Stimulated activated CD4-positive, alpha-beta T cell treated with anti-CD3 and anti-CD28 coated beads, Interleukin-1b, Interleukin-23, amount 100 ng/mL, for 4 hours (primary cell): ENCODE results near the gene KLK4.
A peak's percentile ranks its signal among the peaks of the same experiment; 100 is the strongest.
"Not testable (repeated sequence)": the region's sequence is repeated elsewhere in the genome, so short reads cannot be mapped to it uniquely, and the experiment has no call there.

Source experiments
- DNase-seq, 2 donors: peaks; one replicate each; pipeline ENCODE4 v3.0.0-alpha.2; 2020; ENCODE audit warnings: low read depth in 2 of 2

KLK4 gene

DNA sequence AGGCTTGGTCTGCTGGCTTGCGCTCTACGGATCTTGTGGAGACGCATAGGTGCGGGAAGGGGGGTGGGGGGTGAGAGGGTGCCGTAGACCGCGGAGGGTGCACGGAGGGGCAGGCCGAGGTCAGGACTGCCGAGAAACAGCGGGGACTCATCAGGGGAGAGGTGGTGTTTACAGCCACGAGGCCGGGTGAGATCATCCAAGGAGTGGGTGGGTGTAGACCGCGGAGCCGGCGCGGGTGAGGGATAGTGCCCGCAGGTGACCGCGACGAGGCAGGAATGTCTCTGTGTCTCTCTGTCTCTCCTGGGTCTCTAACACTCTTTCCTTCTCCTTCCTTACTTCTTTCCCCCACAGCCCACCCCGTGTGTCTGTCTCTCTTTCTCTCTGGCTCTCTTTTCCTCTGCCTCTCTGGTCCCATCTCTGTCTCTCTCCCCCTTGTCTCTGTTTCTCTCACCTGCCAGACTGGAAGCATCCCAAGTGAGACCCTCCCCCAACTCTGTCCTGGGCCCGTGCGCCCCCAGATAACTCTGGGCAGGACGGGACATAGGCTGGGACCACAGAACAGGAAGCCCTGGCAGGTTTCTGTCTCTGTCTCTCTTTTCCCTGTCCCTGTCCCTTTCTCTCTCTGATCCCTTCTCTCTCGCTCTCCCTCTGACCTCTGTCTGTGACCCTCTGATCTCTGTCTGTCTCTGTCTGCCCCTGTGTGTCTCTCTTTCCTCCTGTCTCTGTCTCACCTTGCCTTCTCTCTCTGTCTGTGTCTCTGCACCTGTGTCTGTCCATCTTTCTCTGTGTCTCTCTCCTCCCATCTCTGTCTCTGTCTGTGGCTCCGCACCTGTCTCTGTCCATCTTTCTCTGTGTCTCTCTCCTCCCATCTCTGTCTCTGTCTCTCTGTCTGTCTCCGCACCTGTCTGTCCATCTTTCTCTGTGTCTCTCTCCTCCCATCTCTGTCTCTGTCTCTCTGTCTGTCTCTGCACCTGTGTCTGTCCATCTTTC, 1.8 kb upstream of the KLK4 start:
- DNase-seq = no peak

DNA sequence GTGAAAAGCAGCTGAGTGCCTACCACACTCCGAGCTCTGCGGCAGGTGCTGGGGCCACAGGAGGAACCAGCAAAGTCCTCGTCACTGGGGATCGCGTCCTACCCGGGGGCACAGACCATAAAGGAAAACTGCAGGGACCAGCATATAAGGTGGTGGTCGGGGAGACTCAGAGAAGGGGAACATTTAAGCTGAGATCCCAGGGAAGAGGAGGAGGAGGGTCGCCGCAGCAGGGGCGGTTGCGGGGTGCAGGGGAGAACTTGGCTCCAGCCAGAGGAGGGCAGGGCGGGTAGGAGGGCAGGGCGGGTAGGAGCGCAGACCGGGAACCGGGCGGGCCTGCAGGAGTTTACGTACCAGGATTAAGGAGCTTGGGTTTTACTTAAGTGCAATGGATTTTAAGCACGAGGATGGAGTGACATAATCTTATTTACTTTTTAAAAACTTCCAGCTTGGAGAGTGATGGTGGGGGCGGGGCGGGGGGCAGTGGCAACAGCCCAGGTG, 956 bp upstream of the KLK4 start:
- no peak for DNase-seq

DNA sequence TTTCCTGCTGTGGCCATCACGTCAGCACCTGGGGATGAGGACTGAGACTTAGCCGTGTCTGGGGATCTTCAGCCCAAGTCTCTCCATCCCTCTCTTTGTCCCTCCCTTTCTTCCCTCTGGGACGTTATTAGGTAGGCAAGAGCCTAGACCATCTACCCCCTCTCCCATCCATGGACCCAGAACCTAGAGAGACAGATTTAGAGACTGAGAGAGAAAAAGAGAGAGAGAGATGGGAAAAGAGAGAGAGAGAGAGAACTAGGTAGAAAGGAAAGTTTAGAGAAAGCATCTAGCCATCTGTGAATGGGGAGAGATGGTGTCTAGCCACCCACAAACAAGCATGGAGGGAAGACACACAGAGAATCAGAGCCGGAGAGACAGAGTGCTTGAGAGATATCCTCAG, 473 bp downstream of the KLK4 start:
- no peak for DNase-seq

DNA sequence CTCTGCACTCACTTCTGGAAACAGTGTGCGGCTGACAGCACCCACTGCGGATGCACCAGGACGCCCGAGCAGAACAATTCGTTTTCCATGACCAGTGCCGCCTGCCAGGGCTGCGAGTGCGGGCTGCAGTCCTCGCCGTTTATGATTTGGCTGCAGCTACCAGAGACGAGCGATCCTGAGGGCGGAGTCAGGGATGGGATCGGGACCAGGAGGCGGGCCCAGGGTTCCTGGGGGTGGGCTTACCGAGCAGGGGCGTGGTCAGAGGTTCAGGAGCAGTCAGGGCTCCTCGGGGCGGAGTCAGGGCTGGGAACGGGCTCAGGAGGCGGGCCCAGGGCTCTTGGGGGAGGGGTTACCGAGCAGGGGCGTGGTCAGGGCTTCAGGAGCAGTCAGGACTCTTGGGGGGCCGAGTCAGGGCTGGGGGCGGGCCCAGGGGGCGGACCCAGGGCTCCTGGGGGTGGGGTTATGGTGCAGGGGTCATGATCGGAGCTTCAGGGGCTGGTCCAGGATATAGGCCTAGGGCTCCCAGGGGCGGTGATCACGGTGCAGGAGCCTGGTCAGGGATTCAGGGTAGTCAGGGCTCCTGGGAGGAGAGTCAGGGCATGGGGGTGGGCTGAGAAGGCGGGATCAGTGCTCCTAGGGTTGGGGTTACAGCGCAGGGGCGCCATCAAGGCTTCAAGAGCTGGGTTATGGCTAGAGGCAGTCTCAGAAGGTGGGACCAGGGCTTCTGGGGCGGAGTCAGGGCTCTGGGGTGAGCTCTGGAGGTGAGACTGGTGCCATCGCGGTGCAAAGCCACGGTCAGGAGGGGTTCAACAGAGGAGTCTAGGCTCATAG, 1.7 kb downstream of the KLK4 start:
- peak in 1 of 2 donors; percentile 18 for DNase-seq

DNA sequence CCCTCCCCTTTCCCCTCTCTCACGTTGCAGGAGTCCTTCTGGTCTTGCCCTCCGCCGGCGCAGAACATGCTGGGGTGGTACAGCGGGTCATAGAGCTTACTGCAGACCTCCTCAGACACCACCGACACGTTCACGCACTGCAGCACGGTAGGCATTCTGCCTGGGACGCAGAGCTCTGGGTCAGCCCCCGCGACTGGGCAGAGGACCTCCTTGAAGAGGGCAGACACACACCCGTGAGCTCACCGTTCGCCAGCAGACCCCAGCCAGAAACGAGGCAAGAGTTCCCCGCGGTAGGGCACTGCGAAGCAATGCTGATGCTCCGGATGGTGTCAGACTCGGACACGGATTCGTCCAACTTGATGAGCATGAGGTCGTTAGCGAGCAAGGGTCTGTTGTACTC, 2.9 kb downstream of the KLK4 start:
- DNase-seq = no peak

DNA sequence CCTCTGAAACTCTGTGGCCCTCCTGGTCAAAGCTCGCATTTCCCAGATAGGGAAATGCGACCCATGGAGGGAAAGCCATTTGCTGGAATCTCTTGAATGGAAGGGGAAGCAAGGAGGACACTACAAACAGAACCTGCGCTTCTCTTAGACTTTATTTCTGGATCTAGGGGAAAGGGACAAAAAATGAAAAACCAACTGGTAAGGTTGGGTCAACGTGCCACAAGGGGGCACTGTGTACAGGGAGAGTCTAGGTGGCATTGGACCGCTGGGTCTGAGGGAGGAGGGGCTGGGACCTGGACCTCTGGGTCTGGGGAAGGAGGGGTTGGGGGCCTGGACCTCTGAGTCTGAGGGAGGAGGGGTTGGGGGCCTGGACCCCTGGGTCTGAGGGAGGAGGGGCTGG, 5.0 kb downstream of the KLK4 start:
- peak; percentile 9 to 30 for DNase-seq

DNA sequence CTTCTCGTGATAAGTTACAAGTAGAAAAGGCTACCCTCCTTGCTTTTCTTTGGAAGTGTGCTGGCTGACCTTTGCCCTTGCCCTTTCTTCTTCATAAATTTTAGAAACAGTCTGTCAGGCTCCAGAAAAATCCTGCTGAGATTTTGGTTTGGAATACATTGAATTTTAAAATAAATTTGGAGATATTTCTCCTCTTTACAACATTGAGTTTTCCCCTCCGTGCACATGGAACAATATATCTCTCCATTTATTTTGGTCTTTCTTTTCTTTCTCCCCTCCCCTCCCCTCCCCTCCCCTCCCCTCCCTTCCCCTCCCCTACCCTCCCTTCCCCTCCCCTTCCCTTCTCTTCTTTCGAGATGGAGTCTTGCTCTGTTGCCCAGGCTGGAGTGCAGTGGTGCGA, 8.6 kb downstream of the KLK4 start:
- no peak for DNase-seq

DNA sequence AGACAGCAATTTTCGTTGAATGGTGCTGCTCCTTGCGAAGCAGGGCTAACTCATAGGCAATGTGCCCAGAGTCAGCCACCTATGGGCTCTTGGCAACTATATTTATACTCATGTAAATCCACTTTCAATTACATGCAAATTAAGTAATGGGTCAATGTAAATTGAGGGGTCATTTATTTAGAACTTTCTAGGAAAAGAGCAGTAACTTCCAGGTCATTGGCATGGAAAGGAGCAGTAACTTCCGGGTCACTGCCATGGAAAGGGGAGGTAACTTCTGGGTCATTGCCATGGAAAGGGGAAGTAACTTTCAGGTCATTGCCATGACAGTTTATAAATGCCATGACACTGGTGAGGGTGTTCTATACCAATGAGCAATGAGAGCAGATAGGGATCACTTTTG, 11.6 kb downstream of the KLK4 start:
- DNase-seq = no peak

DNA sequence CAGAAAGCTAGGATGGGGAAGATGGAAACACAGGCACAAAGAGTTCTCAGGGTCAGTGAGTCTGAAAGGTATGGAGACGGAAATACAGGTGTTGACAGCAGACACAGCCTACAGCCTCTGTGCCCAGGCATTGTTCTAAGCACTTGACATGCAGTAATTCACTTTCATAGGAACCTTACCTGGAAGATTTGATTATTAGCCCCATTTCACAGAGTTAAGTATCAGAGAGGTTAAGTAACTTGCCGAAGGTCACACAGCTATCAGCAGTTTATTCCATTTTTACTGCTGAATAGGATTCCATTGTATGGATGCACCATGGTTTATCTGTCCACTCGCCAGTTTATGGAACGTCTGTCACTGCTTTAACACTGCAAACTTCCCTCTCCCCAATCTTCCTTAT, 13.2 kb downstream of the KLK4 start:
- DNase-seq = no peak

DNA sequence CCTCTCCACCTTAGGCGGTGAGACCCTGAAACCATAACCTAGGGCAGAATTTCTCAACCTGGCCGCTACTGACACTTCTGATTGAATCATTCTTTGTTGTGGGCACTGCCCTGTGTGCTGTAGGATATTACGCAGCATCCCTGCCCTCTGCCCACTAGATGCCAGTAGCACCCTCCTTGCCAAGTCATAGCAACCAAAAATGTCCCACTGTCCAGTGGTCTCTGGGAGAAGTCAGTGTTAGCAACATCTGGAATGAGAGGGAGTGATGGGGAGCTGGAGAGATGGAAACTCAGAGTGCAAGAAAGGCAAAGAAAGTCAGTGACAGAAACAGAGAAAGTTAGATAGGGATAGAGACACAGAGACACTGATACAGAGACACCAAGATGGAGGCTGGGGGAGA, 13.6 kb downstream of the KLK4 start:
- DNase-seq = no peak

DNA sequence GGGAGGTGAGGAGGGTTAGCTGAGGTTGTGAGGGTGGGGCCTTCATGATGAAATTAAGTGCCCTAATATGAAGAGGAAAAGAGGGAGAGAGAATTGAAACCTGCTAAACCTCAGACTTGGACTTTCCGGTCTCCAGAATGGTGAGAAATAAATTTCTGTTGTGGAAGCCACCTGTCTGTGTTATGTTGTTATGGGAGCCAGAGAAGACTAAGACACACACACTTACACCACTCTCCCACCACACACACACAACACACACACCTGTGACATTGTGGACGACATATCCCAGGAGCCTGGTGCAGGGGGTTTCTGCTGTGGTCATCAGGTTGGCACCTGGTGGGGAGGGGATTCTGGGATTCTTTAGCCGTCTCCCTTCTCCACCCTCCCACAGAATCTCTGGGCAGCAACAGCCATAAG, 14.0 kb downstream of the KLK4 start:
- DNase-seq = no peak

DNA sequence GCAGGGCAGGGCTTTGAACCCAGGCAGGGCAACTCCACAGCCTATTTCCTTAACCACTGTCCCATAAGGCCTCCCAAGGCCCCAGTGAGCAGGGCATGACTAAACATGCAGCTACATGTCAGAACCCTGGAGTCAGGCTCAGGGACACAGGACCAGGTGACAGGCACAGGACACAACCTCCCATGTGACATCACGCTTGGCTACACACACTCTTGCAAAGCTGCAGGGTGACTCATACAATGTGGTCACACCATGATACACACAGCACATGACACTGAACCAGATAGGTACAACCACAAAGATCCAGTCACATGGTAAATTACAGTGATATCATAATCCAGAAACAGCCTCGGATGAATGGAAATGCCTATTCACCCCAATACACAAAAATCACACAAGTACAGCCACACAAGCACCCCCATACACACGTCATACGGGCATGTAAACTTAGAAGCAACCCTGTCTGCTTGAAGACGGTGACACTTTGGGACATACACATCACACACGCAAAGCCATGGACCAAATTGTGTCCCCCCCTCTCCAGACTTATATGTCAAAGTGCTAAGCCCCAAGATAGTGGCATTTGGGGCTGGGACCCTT, 14.5 kb downstream of the KLK4 start:
- DNase-seq = no peak

DNA sequence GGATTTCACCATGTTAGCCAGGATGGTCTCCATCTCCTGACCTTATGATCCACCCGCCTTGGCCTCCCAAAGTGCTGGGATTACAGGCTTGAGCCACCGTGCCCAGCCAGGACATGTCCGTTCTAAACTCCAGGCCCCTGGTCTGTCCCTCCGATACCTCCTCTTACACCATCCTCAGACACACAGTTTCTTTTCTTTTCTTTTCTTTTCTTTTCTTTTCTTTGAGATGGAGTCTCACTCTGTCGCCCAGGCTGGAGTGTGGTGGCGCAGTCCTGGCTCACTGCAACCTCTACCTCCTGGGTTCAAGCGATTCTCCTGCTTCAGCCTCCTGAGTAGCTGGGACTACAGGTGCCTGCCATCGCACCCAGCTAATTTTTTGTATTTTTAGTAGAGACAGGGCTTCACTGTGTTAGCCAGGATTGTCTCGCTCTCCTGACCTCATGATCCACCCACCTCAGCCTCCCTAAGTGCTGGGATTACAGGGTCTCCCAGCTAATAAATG, 15.1 kb downstream of the KLK4 start:
- DNase-seq = not testable (repeated sequence)

DNA sequence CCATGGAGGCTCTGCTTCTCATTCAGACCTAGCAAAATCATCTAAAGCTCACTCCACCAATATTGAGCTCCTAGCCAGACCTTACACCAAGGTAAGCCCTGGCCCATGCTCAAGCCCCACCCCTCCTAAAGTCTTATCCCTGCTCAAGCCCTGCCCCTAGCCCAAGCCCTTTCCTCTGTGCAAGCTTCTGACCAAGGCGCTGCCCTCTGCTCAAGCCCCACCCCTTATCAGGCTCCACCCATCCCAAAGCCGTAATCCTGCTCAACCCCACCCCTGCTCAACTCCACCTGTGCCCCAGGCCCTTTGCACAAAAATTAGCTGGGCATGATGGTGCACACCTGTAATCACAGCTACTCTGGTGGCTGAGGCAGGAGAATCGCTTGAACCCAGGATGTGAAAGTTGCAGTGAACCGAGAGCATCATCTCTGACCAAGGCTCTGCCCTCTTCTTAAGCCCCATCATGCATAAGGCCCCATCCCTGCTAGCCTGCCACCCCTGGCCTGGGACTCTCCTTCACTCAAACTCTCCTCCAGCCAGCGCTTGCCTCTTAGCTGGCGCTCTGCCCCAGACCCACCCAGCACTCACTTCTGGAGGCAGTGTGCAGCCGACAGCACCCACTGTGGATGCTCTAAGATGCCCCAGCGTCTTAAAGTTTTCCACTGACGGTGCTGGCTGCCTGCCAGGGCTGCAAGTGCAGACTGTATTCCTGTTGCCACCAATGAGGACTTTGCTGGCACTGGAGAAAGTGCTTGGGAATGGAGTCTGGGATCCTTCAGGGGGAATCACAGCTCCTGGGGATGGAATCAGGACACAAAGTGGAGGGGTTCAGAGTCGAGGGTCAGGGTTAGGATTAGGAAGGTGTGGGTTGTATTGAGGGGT, 16.5 kb downstream of the KLK4 start:
- no peak for DNase-seq

DNA sequence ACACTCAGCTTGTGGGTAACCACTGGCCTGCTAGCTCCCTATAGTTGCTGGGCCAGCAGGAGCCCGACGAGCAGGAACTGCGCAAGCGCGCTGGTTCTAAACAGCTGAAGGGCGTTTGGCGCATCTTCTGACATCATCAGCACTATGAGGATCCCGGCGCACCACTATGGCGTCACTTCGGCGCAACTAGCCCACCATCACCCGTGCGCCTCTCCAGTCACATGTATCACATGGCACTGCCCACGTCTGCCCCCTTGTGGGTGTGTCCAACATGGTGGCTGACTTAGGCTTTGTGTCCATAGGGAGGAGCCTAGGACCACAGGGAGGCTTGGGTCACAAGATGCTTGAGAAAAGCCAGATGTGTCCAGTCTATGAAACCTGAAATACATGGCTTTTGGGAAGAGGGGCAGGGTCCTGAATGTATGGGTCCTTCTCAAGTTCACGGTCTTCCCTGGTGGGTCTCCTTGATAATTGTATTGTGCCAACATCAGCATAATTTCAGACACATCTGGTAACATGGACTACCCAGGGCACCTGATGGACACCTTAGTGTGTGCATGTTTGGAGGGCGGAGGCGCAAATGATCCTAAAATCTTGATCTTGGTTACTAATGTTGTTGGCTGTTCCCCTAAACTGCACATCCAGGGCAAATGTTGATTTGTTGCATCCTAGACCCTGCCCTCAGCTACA, 18.0 kb downstream of the KLK4 start:
- no peak for DNase-seq

DNA sequence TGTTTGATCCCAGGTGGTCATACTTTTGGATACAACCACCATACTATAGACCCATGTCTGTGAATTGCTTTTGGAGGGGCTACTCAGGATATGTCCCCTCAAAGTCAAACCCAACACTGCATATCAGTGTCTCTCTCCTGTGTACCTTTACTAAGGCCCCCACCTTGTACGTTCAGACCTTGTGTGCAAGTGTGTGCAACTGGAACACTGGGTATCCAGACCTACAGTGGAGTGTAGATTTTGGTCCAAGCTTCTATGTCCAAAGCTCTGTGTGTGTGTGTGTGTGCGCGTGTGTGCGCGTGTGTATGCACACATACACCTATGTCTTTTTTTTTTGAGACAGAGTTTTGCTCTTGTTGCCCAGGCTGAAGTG, 20.0 kb downstream of the KLK4 start:
- DNase-seq = no peak

DNA sequence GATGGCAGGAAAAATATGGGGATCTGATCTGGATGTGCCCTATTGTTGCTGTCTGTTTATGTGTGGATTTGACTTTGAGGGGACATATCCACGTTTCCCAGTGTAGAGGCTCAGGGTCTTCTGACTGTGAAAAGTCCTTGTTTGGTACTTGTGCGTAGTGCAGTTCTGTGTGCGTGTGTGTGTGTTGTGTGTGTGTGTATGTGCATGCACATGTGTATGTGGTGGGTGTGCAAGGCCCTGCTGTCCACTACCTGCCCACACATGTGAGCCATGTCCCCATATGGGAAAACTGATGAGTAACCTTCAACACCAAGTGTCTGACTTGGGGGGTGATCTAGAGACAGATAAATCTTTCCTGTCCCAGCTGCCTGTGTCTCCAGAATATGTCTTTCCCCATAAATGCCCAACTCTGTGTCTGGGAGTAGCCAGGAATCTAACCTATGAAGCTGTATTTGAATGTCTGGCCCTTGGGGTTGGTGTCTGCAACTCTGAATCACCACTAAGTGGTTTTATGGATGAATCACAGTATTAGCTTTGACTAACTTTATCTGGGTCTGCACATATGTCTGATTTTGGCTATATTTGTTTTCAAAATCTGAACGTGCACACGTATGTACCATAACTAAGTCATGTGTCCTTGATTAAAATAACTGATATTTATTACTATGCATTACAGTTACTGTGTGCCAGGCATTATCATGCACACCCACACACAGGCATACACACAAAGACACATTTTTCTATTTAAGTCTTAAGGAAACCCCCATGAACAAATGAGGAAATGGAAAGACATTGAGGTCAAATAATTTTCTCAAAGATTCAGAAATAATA, 20.6 kb downstream of the KLK4 start:
- no peak for DNase-seq

DNA sequence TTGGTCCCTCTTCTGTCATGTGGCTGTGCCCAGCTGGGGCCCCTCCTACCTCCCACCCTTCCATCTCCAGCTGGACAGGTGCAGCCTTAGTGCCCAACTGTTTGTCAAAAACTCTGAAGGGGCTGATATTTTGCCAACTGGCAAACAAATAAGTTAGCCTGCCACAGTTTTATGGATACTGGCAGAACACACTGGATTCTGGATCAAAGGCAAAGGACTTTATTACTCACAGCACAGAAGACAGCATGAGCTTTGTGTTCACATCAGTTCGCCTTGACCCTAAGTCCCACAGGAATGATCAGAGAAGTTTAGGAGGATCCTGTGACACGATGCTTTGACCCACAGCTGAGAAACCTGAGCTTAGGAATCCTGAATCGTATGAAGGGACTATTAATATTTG, 21.6 kb downstream of the KLK4 start:
- DNase-seq = no peak

DNA sequence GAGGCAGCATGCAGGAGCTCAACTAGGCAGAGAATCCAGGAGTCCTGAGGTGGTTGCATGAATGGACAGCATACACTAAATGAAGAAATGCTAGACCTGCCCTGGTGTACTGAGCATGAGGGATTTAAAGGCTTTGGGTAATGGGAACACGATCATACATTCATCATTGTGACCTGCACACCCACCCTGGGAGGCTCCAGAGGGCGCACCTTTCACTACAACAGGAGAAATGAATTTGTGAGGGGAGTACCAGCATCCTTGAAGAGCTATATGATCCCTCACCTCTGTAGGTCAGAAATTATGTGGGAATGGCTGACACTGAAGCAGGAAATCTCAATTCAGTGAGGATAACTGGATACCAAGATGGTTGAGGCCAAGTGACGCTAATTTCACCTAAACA, 29.0 kb downstream of the KLK4 start:
- no peak for DNase-seq

DNA sequence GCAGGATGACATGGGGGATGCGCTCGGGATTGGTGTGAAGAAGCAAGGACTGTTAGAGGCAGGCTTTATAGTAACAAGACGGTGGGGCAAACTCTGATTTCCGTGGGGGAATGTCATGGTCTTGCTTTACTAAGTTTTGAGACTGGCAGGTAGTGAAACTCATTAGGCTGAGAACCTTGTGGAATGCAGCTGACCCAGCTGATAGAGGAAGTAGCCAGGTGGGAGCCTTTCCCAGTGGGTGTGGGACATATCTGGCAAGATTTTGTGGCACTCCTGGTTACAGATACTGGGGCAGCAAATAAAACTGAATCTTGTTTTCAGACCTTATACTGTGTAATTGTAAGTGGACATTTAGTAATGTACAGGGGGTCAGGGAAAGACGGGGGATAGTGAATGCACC, 31.0 kb downstream of the KLK4 start:
- no peak for DNase-seq
